A204.1 (cell line): ENCODE data around the gene NHLRC4.

Source experiments
- FAIRE-seq: peaks from 2 replicates; lab custom pipeline; 2012; peaks lifted over from hg19 to GRCh38; lab: Jason Lieb, UNC

Gene NHLRC4

DNA sequence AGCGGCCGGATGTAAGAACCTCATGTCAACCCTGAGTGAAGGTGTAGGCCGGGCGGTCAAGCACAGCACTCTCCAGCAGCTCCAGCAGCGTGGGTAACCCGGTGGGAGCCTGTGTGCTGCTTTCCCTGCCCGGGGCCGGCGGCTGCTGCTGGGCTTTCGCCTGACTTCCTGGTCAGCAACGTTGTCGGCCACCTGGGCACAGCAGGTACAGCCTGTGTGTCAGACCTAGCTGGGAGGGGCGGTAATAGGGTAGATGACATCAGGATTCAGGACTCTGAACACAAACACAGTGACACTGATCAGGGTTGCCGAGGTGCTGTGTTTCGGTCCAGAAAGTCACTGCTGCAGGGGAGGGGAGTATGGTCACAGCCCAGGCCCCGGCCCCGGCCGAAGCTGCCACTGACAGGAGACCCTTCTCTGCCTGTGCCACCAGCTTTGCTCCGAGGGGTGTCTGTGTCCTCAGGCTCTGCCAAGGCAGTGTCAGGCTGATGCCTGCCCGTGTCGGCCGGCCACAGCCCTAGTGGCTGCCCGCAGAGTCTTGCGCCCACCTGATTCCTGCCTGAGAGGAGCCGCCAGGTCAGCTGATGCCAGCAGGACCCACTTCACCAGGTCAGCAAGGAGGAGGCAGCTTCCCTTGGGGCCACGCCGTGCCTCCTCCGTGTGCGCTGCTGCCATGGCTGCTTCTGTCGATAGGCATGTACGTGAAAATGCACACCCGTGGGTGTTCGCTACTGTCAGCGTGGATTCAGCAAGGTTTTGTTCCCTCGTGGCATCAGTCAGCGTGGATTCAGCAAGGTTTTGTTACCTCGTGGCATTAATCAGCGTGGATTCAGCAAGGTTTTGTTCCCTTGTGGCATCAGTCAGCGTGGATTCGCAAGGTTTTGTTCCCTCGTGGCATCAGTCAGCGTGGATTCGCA, 32.3 kb downstream of the NHLRC4 start:
- no peak for FAIRE-seq

- no peak for FAIRE-seq
These were observed 34.0 kb downstream of the NHLRC4 start for GRCh38 chr16:600781-601180.

DNA sequence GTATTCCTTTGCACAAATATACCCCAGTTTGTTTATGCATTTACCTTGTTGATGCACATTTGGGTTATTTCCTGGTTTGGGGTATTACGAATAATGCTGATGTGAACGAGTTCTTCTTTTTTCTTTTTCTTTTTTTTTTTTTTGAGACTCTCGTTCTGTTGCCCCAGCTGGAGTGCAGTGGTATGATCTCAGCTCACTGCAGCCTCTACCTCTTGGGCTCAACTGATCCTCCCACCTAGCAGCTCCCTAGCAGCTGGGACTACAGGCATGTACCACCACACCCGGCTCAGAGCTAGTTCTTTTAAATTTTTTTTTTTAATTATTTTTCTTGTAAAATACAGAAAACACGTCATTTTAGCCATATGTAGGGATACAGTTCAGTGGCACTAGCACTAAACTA, 37.1 kb downstream of the NHLRC4 start:
- no peak for FAIRE-seq

DNA sequence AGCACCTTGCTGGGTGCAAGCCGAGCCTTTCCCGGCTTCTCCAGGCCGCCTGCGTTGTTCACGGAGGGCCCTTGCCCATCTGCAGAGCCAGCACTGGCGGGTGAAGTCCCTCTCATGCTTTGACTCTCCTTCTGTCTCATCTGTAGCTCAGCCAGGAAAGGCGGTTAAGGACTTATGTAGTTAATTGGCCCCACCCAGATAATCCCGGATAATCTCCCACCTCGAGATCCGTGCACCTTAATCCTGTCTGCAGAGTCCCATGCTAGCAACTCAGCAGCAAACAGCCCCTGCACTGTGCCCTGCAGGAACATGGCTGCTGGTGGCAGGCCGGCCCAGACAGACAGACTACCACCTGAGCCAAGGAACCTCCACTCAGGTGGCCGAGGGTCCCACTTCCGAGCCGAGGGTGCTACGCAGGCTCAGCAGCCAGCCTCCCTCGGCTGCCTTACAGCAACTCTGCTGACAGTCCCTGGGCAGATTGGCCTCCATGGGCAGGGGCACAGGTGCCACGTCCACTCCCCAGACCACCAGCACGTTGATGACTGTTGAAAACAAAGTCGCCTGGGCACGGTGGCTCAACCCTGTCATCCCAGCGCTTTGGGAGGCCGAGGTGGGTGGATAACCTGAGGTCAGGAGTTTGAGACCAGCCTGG, 40.0 kb downstream of the NHLRC4 start:
- FAIRE-seq = no peak

DNA sequence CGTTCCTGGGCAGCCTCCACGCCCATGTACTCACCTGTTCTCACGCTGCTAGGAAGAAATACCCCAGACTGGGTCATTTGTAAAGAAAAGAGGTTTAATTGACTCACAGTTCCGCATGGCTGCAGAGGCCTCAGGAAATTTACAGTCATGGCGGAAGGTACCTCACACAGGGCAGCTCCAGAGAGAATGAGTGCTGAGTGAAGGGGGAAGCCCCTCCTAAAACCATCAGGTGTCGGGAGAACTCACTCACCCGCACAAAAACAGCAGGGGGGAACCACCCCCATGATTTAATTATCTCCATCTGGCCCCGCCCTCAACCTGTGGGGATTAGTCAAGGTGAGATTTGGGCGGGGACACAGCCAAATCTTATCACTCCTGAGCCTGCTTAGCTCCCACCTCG, 41.2 kb downstream of the NHLRC4 start:
- FAIRE-seq = no peak

GRCh38 chr16:609316-609715, 42.5 kb downstream of the NHLRC4 start:
- FAIRE-seq = no peak

DNA sequence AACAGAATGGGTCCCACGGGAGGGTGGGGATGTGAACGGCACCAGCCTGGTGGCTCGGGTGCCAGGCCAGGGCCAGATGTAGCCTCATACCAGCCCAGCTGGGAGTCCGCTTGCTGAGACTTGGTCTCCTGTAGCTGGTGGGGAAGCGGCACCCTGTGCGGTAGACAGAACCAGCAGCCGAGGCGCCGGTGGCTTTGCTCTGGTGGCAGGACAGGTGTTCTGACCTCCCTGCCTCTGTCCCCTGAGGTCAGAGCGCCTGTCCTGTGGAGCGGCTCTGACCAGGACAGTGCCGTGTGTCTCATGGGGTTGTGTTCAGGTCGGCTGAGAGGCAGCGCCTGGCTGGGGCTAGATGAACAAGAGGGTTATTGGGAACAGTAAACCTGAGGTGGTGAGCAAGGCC, 43.2 kb downstream of the NHLRC4 start:
- FAIRE-seq = no peak

DNA sequence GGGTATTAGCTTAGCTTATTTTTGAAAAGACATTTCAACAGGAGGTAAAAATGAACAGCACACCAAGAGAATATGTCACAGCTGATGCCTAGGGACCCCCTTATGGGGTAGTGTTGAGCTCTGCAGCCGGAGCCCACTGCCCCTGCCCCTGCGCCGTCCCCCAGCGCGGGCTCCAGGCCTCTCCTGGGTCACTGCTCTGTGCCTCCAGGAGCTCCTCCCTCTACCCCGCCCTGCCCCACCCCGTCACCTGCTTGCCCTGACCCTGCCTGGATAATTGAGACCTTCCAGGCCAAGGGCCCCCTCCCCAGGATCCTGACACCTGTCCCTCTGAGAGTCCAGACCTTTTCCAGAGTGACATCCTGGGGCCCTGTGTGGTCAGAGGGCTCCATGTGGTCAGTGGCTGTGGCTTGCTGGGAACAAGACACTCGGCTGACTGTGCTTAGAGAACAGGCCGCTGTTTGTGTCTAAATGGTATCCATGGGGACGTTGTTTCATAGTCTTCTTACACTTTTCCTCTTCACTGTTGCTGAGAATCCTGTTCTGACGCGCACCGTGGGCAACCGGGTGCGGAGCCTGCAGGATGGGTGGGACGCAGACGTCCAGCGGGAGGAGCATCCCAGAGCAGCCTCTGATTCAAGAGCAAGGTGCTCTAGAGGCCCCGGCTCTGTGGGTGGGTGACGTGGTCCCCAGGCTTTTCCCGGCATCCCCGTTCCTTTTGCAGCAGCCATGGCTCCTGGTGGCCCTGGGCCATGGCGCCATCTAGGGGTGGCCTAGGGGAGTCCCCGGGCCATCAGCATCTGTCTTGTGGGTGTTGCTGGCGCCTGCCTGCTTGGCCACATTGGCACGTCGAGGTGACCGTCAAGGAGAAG, 43.9 kb downstream of the NHLRC4 start:
- no peak for FAIRE-seq

- no peak for FAIRE-seq
These were observed 48.3 kb downstream of the NHLRC4 start for GRCh38 chr16:615122-615521.

GRCh38 chr16:616733-617586, 50.2 kb downstream of the NHLRC4 start:
- no peak for FAIRE-seq

DNA sequence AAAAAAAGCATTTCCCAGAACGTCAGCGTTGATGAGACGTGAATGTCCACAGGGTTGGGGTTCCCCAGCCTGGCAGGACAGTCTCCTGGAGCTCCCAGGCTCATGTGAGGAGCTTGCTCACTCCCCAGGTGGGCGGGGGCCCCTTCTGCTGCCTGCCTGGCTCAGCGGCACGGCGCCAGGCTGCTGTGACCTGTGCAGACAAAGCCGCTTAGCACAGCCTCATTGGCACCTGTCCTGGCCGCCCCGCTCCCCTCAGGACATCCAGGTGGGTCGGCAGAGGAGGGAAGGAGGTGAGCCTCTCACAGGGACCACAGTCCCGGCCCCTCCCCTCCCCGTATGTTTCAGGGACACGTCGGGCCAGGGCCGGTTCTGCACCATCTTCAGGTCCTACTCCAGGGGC, 51.0 kb downstream of the NHLRC4 start:
- no peak for FAIRE-seq
